MM.1S (cell line): ENCODE measurements around the gene CSTPP1.
A peak's percentile ranks its signal among the peaks of the same experiment; 100 is the strongest.
"Not testable (repeated sequence)": the region's sequence is repeated elsewhere in the genome, so short reads cannot be mapped to it uniquely, and the experiment has no call there.

ENCODE experiments used
- DNase-seq: peaks from one replicate; pipeline ENCODE4 v3.0.0-alpha.2; 2015
- H2AFZ ChIP-seq: fragments of 300-600 bp; sonication (generic); 2 replicates; pipeline ENCODE4 v1.6.0; 2016; ENCODE audit warnings: antibody characterized with exemption, low read length
- H3F3A ChIP-seq: fragments of 300-600 bp; sonication (generic); 2 replicates; pipeline ENCODE4 v1.6.1; 2016; ENCODE audit warnings: mild to moderate bottlenecking, antibody characterized with exemption, low read length, moderate library complexity, mixed read lengths; ENCODE audit not compliant: insufficient read depth
- H3K27ac ChIP-seq: fragments of 300-600 bp; sonication (generic); 2 replicates; pipeline ENCODE4 v1.5.1; 2016; ENCODE audit warnings: mild to moderate bottlenecking, low read length
- H3K27me3 ChIP-seq: fragments of 300-600 bp; sonication (generic); replicated peaks from 2 replicates; pipeline ENCODE4 v1.6.0; 2016; ENCODE audit warnings: low read length; ENCODE audit not compliant: insufficient read depth
- H3K36me3 ChIP-seq: fragments of 300-600 bp; sonication (generic); replicated peaks from 2 replicates; pipeline ENCODE4 v1.6.1; 2016; ENCODE audit warnings: mild to moderate bottlenecking, low read length, mixed read lengths; ENCODE audit not compliant: insufficient read depth
- H3K4me1 ChIP-seq: fragments of 300-600 bp; sonication (generic); 2 replicates; pipeline ENCODE4 v1.6.1; 2016; ENCODE audit warnings: low read length, mixed read lengths
- H3K4me2 ChIP-seq: fragments of 300-600 bp; sonication (generic); 2 replicates; pipeline ENCODE4 v1.6.0; 2016; ENCODE audit warnings: low read depth, low read length
- H3K4me3 ChIP-seq: fragments of 300-600 bp; sonication (generic); 2 replicates; pipeline ENCODE4 v1.5.1; 2016; ENCODE audit warnings: low read length, mixed read lengths
- H3K79me2 ChIP-seq: fragments of 300-600 bp; sonication (generic); 2 replicates; pipeline ENCODE4 v1.6.1; 2016; ENCODE audit warnings: mixed run types, low read length, mixed read lengths
- H3K9ac ChIP-seq: fragments of 300-600 bp; sonication (generic); 2 replicates; pipeline ENCODE4 v1.6.1; 2016; ENCODE audit warnings: low read length, mixed read lengths
- H3K9me2 ChIP-seq: fragments of 300-600 bp; sonication (generic); replicated peaks from 2 replicates; pipeline ENCODE4 v1.6.1; 2016; ENCODE audit warnings: mild to moderate bottlenecking, low read length, mixed read lengths; ENCODE audit not compliant: insufficient read depth
- H3K9me3 ChIP-seq: fragments of 300-600 bp; sonication (generic); replicated peaks from 2 replicates; pipeline ENCODE4 v1.6.1; 2016; ENCODE audit warnings: mild to moderate bottlenecking, low read length, mixed read lengths; ENCODE audit not compliant: insufficient read depth
- H4K20me1 ChIP-seq: fragments of 300-600 bp; sonication (generic); 2 replicates; pipeline ENCODE4 v1.6.1; 2016; ENCODE audit warnings: mild to moderate bottlenecking, low read length, moderate library complexity, mixed read lengths; ENCODE audit not compliant: insufficient read depth
- EZH2 ChIP-seq: fragments of 300-600 bp; sonication (generic); optimal IDR thresholded peaks from 2 replicates; pipeline ENCODE3; 2017; ENCODE audit warnings: low read depth, mild to moderate bottlenecking, antibody characterized with exemption, low read length, mixed read lengths
- EZH2phosphoT487 ChIP-seq: fragments of 300-600 bp; sonication (generic); IDR thresholded peaks from 2 replicates; pipeline ENCODE4 v1.6.1; 2018; ENCODE audit warnings: antibody characterized with exemption, low read length
- TF ChIP-seq, protein P1 (sequence below): fragments of 300-600 bp; sonication (generic); IDR thresholded peaks from 2 replicates; pipeline ENCODE4 v1.5.1; 2016; ENCODE audit warnings: antibody characterized with exemption, low read length, mixed read lengths

CSTPP1 gene

DNA sequence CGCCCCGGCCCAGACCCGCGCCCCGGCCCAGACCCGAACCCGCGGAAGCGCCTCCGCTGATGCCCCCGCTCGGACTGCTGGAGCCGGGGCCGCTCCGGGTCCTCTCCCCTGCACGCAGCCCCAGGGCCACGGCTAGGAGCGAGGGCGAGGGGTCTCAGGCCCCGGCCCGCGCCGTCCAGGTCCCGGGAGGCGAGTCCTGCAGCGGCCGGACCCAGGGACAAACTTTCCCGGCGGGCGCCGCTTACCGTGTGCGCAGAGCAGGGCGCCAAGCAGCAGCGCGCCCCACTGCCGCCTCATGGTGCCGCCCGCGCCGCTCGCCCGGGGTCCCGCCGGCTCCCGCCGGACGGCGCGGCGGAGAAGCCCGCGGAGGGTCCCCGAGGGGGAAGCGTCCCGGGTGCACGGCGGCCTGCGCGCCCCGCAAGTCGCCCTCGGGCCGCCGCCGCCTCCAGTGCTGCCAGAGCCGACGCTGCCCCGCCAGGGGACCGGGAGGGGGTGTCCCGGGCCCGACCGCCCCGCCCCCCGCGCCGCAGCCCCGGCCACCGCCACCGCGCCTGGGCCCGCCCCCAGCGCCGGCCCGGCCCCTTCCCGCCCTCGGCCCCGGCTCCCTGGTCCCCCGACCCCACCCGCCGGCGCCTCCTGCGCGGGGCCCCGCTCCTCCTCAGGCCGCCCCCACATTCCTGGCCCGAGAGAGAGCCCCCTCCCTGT lies 18.3 kb upstream of the CSTPP1 start, which contains the start of gene LRP4:
LRP4 (minus strand) TSS at position 468 of the 705 bp plus-strand sequence; CDS start at position 297, 171 bp downstream.
- Histone ChIP-seq H4K20me1 (no peaks in the 10 kb centered on the region), H3K36me3 (no peaks in the 10 kb centered on the region), H3K9me3 (no peaks in the 10 kb centered on the region), H3K4me3 (peak within 1 kb of the TSS; percentile 65), H3K4me2 (peak within 1 kb of the TSS; percentile 96), H3F3A (no peaks in the 10 kb centered on the region; the same call in 1 of the 2 replicates), H3K27me3 (peaks cover 27% of the 10 kb centered on the region), H3K9me2 (no peaks in the 10 kb centered on the region), H3K27ac (no peak within 1 kb of the TSS), H3K79me2 (no peaks in the 10 kb centered on the region), H2AFZ (peak within 1 kb of the TSS; percentile 91), H3K9ac (peak within 1 kb of the TSS; percentile 33; the same call in 1 of the 2 replicates), H3K4me1 (peaks cover 11% of the 10 kb centered on the region; the same call in 1 of the 2 replicates)
- peak; percentile 7 for TF ChIP-seq EZH2
- TF ChIP-seq, protein P1, sequence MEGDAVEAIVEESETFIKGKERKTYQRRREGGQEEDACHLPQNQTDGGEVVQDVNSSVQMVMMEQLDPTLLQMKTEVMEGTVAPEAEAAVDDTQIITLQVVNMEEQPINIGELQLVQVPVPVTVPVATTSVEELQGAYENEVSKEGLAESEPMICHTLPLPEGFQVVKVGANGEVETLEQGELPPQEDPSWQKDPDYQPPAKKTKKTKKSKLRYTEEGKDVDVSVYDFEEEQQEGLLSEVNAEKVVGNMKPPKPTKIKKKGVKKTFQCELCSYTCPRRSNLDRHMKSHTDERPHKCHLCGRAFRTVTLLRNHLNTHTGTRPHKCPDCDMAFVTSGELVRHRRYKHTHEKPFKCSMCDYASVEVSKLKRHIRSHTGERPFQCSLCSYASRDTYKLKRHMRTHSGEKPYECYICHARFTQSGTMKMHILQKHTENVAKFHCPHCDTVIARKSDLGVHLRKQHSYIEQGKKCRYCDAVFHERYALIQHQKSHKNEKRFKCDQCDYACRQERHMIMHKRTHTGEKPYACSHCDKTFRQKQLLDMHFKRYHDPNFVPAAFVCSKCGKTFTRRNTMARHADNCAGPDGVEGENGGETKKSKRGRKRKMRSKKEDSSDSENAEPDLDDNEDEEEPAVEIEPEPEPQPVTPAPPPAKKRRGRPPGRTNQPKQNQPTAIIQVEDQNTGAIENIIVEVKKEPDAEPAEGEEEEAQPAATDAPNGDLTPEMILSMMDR, result no peak
- no peak for TF ChIP-seq EZH2phosphoT487
- DNase-seq, result peak; percentile 49

DNA sequence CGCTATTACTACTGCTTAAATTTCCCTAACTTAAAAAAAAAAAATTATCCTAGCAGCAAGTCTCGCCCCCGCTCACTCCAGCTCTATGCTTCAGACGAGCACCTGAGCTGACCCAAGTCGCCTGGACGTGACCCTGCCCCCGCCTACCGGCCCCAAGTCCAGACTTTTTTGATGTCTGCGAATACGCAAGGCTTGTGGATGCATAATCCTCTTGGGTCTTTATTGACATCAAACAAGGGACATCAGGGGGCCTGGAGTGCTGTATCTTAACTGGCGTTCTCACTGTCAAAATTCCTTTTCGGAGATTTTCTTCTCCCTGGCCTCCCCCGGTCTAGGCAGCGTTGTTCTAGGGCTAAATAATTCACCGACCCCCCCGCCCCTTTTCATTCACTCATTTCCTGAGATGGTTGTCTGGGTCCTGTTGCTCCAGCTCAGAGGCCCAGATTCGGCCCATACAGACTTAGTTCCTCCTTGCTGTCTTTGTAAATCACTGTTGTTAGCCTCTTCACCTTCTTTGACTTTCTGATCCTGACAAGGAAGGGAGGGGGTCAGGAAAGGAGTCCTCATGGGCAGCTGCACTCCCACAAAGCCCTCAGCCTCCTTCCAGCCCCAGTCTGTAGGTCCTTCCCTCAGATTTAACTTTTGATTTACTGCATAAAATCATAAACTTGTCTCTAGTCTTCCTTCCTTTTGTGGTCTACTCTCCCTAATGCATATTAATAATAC lies 17.6 kb upstream of the CSTPP1 start:
- no peaks in the 10 kb centered on the region for H3K36me3 ChIP-seq
- H3K9ac ChIP-seq, result peak overlapping the region; percentile 33; the same call in 1 of the 2 replicates
- peak overlapping the region; percentile 96 for H3K4me2 ChIP-seq
- H4K20me1 ChIP-seq, result no peaks in the 10 kb centered on the region
- peaks cover 27% of the 10 kb centered on the region for H3K27me3 ChIP-seq
- H3K9me3 ChIP-seq, result no peaks in the 10 kb centered on the region
- peak; percentile 15 for DNase-seq
- no peaks in the 10 kb centered on the region for H3K79me2 ChIP-seq
- H3K4me3 ChIP-seq, result peak overlapping the region; percentile 61
- H3K9me2 ChIP-seq, result no peaks in the 10 kb centered on the region
- H3F3A ChIP-seq, result no peaks in the 10 kb centered on the region; the same call in 1 of the 2 replicates
- H3K4me1 ChIP-seq, result peaks cover 11% of the 10 kb centered on the region; the same call in 1 of the 2 replicates
- no peak overlapping the region for H3K27ac ChIP-seq
- TF ChIP-seq, protein P1, result no peak
- TF ChIP-seq EZH2 (no peak), EZH2phosphoT487 (no peak)
- peak overlapping the region; percentile 91 for H2AFZ ChIP-seq

DNA sequence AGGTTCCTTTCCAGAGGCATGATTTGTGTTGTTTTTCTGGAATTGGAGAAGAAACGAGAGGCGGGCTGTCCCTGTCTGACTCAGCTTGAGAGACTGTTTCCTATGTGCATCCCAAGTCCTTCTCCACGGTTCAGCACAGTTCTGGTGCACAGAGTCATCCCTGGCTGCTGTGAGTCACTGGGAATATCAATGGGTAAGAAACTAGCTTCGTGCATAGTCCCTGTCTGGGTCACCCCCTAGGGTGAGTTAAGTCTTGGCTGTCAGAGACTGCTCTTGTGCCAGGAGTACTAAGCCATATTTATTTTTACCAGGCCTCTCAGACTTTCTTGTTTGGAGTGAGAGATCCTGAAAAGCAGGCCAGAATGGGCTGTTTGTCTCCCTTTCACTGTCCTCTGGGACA lies 15.8 kb upstream of the CSTPP1 start:
- H3K4me2 ChIP-seq, result no peak overlapping the region

DNA sequence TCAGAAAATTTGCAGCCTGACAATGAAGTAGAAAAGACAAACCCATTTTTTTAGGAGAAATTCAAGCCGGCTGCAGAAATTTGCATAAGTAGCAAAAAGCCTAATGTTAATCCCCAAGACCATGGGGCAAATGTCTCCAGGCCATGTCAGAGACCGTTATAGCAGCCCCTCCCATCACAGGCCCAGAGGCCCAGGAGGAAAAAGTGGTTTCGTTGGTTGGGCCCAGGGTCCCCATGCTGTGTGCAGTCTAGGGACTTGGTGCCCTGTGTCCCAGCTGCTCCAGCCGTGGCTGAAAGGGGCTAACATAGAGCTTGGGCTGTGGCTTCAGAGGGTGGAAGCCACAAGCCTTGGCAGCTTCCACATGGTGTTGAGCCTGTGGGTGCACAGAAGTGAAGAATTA lies 8.6 kb upstream of the CSTPP1 start:
- not testable (repeated sequence) for H3K4me2 ChIP-seq, H3K27me3 ChIP-seq, H3K79me2 ChIP-seq, H3K4me3 ChIP-seq, H3K4me1 ChIP-seq, H3K27ac ChIP-seq, H3K9ac ChIP-seq, H3F3A ChIP-seq, DNase-seq, H3K36me3 ChIP-seq, H3K9me2 ChIP-seq, H2AFZ ChIP-seq, H3K9me3 ChIP-seq, H4K20me1 ChIP-seq

More for the DNA sequence above, 15.8 kb upstream of the CSTPP1 start:
- no peaks in the 10 kb centered on the region for H3K36me3 ChIP-seq
- H3K4me3 ChIP-seq, result no peak overlapping the region
- H3K9ac ChIP-seq, result no peak overlapping the region
- H3K27ac ChIP-seq, result no peak overlapping the region
- H3K79me2 ChIP-seq, result no peaks in the 10 kb centered on the region
- DNase-seq, result no peak
- H4K20me1 ChIP-seq, result no peaks in the 10 kb centered on the region
- no peaks in the 10 kb centered on the region; the same call in 1 of the 2 replicates for H3F3A ChIP-seq
- TF ChIP-seq, protein P1, result no peak
- TF ChIP-seq EZH2phosphoT487 (no peak), EZH2 (no peak)
- H3K9me2 ChIP-seq, result no peaks in the 10 kb centered on the region
- H3K4me1 ChIP-seq, result peaks cover 11% of the 10 kb centered on the region; the same call in 1 of the 2 replicates
- no peak overlapping the region for H2AFZ ChIP-seq
- peaks cover 21% of the 10 kb centered on the region for H3K27me3 ChIP-seq
- H3K9me3 ChIP-seq, result no peaks in the 10 kb centered on the region

DNA sequence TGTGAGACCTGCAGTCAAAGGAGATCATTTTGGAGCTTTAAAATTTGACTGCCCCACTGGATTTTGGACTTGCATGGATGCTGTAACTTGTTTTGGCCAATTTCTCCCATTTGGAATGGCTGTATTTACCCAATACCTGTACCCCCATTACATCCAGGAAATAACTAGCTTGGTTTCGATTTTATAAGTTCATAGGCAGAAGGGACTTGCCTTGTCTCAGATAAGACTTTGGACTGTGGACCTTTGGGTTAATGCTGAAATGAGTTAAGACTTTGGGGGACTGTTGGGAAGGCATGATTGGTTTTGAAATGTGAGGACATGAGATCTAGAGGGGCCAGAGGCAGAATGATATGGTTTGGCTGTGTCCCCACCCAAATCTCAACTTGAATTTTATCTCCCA lies 7.9 kb upstream of the CSTPP1 start:
- not testable (repeated sequence) for H3K79me2 ChIP-seq, H3K27me3 ChIP-seq, H3K4me3 ChIP-seq, H3K9ac ChIP-seq, H2AFZ ChIP-seq, H3K27ac ChIP-seq, H3K9me2 ChIP-seq, H3K9me3 ChIP-seq, H3K4me1 ChIP-seq, H4K20me1 ChIP-seq, H3K36me3 ChIP-seq, H3K4me2 ChIP-seq, H3F3A ChIP-seq, DNase-seq
